Astrocyte (in vitro differentiated cells and primary cell): ENCODE results near the gene PGM5. TPM values are rescaled to one million over a fixed set of nuclear protein-coding genes. Genes with fewer than 3 reads are reported as not detected.

ENCODE experiments used
- total RNA-seq: library from RNA; stranded (reverse); gene quantifications from 2 replicates; pipeline ENCODE4 v1.2.1, GENCODE V29; 2021

Gene PGM5
- total RNA-seq, 1 donor from 2014 or later: 1.8 TPM

Other genes with a start within 250 kb of the PGM5 start
- gene ZNG1C, start 114.6 kb upstream of the PGM5 start, total RNA-seq: 21.1 and 28.1 TPM in 2 replicates
- gene FOXD4L3, start 53.7 kb upstream of the PGM5 start, total RNA-seq: not detected in 2 replicates
- not detected in 2 replicates for gene TMEM252, start 184.3 kb downstream of the PGM5 start, total RNA-seq